GM18858 (cell line): Measurements from ENCODE around the gene NRIP2.

Experiments
- ATAC-seq: cut with Tn5 transposase; IDR thresholded peaks from one replicate; pipeline ENCODE4 v1.9.1; 2021; ENCODE audit not compliant: unreplicated experiment

The NRIP2 gene

GRCh38 chr12:2776129-2776806 lies 58.6 kb downstream of the NRIP2 start:
- ATAC-seq, result no peak

- ATAC-seq, result no peak
Measured at GRCh38 chr12:2775431-2775830, 59.4 kb downstream of the NRIP2 start.
